Calu3 (cell line): ENCODE measurements around the gene PGAM2. TPM values are rescaled to one million over a fixed set of nuclear protein-coding genes. Genes with fewer than 3 reads are reported as not detected.

ENCODE experiments used
- BruUV-seq: library from RNA; stranded (reverse); fragments of 400-500 nt; replicated peaks from 2 replicates; lab custom pipeline; 2021; lab: Mats Ljungman, UMichigan
- CTCF ChIA-PET: fragments of 300-600 bp; sonication (Branson Sonifier 250); formaldehyde crosslinking; loops from one replicate; lab custom pipeline; 2022; ENCODE audit warnings: antibody characterized with exemption; lab: Charles Lee
- DNase-seq: peaks from one replicate; pipeline ENCODE4 v3.0.0; 2022
- H3K27ac Mint-ChIP-seq: one replicate; pipeline ENCODE4 v1.8.0; 2022; ENCODE audit warnings: mixed read lengths; ENCODE audit not compliant: unreplicated experiment
- H3K27me3 Mint-ChIP-seq: one replicate; pipeline ENCODE4 v1.8.0; 2022; ENCODE audit warnings: mixed read lengths; ENCODE audit not compliant: unreplicated experiment
- H3K36me3 Mint-ChIP-seq: one replicate; pipeline ENCODE4 v1.8.0; 2022; ENCODE audit warnings: mild to moderate bottlenecking, moderate library complexity, mixed read lengths; ENCODE audit not compliant: insufficient read depth, unreplicated experiment
- H3K4me1 Mint-ChIP-seq: one replicate; pipeline ENCODE4 v1.8.0; 2022; ENCODE audit warnings: mild to moderate bottlenecking, low read depth, mixed read lengths; ENCODE audit not compliant: unreplicated experiment
- H3K4me3 Mint-ChIP-seq: one replicate; pipeline ENCODE4 v1.8.0; 2022; ENCODE audit warnings: mild to moderate bottlenecking, low read depth, moderate library complexity, mixed read lengths; ENCODE audit not compliant: unreplicated experiment
- H3K9me3 Mint-ChIP-seq: one replicate; pipeline ENCODE4 v1.8.0; 2022; ENCODE audit warnings: low read depth, mixed read lengths; ENCODE audit not compliant: unreplicated experiment
- intact Hi-C: fragments of 100-400 bp; cut with micrococcal nuclease; formaldehyde crosslinking; loops from one replicate; pipeline ENCODE4 v1.10.0; 2022; ENCODE audit not compliant: unreplicated experiment
- total RNA-seq: library from RNA; stranded (reverse); gene quantifications from 2 replicates; pipeline ENCODE4 v1.2.3, GENCODE V29; 2022
- TF ChIP-seq, protein P1 (sequence below): fragments of 200-600 bp; IDR thresholded peaks from one replicate; pipeline ENCODE4 v1.8.0; 2022; ENCODE audit warnings: antibody characterized with exemption; ENCODE audit not compliant: unreplicated experiment

Gene PGAM2
- total RNA-seq, 1 experiment from 2014 or later: 0.87 TPM

- no TSS peak for BruUV-seq
- Mint-ChIP-seq H3K27ac (no peak overlapping the region), H3K36me3 (peaks cover 68% of the 10 kb centered on the region), H3K27me3 (no peaks in the 10 kb centered on the region), H3K4me3 (no peak overlapping the region), H3K9me3 (peaks cover 2% of the 10 kb centered on the region), H3K4me1 (no peaks in the 10 kb centered on the region)
- no peak for DNase-seq
- CTCF ChIA-PET: no interaction called here
- intact Hi-C loops: no loop called here
- TF ChIP-seq, protein P1, sequence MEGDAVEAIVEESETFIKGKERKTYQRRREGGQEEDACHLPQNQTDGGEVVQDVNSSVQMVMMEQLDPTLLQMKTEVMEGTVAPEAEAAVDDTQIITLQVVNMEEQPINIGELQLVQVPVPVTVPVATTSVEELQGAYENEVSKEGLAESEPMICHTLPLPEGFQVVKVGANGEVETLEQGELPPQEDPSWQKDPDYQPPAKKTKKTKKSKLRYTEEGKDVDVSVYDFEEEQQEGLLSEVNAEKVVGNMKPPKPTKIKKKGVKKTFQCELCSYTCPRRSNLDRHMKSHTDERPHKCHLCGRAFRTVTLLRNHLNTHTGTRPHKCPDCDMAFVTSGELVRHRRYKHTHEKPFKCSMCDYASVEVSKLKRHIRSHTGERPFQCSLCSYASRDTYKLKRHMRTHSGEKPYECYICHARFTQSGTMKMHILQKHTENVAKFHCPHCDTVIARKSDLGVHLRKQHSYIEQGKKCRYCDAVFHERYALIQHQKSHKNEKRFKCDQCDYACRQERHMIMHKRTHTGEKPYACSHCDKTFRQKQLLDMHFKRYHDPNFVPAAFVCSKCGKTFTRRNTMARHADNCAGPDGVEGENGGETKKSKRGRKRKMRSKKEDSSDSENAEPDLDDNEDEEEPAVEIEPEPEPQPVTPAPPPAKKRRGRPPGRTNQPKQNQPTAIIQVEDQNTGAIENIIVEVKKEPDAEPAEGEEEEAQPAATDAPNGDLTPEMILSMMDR: no peak
Measured at GRCh38 chr7:44057849-44058758, 7.3 kb downstream of the PGAM2 start.

DNA sequence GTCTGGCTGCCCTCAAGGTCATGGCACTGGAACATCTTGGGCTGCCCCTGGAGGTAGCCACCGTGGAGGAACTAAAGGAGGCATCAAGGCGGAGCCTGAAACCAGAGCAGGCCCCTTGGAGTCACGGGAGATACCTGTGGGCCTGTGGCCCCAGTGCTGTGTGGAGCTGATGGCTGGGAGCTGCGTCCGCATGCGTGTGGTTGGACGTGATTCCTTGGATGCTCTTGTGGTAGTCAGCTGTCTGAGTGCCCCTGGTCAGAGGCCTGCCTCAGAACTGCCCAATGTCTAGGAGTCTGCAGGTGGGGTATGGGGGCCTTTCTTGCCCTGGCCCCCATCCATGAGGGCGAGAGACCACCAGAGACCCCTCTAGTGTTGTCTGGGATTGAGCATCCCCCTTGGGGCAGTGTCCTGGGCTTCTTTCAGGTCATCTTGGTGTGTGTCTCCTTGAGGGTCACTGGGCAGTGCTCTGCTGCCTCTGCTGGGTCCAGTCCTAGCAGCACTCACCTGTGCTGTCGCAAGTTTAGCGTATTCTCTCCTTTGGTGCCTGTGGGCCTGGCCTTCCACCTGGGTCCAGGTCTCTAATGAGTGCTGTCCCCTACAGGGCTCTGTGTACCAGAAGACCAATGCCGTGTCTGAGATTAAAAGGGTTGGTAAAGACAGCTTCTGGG is 8.1 kb downstream of the PGAM2 start:
- CTCF ChIA-PET: no interaction called here

GRCh38 chr7:44056681-44057080 is 8.7 kb downstream of the PGAM2 start:
- Mint-ChIP-seq H3K27me3 (no peaks in the 10 kb centered on the region), H3K4me3 (no peak overlapping the region), H3K36me3 (peaks cover 78% of the 10 kb centered on the region), H3K27ac (no peak overlapping the region), H3K4me1 (no peaks in the 10 kb centered on the region), H3K9me3 (peaks cover 2% of the 10 kb centered on the region)
- intact Hi-C loops: no loop called here
- CTCF ChIA-PET: no interaction called here
- BruUV-seq: no TSS peak
- TF ChIP-seq, protein P1: no peak
- DNase-seq: no peak

More for the DNA sequence above, 8.1 kb downstream of the PGAM2 start:
- BruUV-seq: no TSS peak
- no peak overlapping the region for H3K27ac Mint-ChIP-seq
- no peak for DNase-seq
- H3K27me3 Mint-ChIP-seq: no peaks in the 10 kb centered on the region
- no peaks in the 10 kb centered on the region for H3K4me1 Mint-ChIP-seq
- no peak overlapping the region for H3K4me3 Mint-ChIP-seq
- H3K9me3 Mint-ChIP-seq: peaks cover 2% of the 10 kb centered on the region
- peaks cover 75% of the 10 kb centered on the region for H3K36me3 Mint-ChIP-seq
- TF ChIP-seq, protein P1: no peak
- intact Hi-C loops: no loop called here

DNA sequence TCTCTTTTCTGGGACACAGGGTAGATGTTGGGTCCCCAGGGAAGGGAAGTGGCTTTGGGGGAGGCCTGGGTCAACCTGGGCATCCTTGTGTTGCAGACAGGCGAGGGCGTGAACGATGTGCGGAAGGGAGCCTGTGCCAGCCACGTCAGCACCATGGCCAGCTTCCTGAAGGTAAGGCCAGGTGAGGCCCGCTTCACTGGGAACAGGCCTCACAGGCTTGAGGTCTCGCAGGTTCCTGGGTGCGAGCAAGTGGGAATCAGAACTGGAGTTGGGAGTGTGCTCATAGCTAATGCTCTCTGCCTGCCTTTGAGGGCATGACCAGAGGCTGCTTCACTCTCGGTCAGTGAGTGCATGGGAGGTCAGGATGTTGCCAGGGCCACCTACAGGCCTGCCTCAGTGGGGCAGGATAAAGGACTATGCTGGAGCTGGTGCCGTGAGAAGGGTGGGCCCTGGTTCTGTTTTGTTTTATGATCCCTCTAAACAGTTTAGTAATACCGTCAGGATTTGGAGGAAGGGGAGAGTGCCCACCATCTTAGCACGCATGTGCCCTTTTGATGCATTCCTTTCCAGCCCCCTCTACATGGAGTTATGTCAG is 12.5 kb downstream of the PGAM2 start:
- CTCF ChIA-PET: interaction anchor here (0.7 to 0.8 kb wide), 2 partner anchors 33 to 59 kb away, joined by 3 read pairs; no protein-coding TSS in a partner anchor
- DNase-seq: no peak
- BruUV-seq: no TSS peak
- no peak overlapping the region for H3K27ac Mint-ChIP-seq
- H3K36me3 Mint-ChIP-seq: peaks cover 76% of the 10 kb centered on the region
- TF ChIP-seq, protein P1: peak; percentile 13
- no peaks in the 10 kb centered on the region for H3K27me3 Mint-ChIP-seq
- peaks cover 2% of the 10 kb centered on the region for H3K9me3 Mint-ChIP-seq
- intact Hi-C loops: no loop called here
- no peak overlapping the region for H3K4me3 Mint-ChIP-seq
- H3K4me1 Mint-ChIP-seq: peaks cover 26% of the 10 kb centered on the region
